BE2C (cell line): ENCODE measurements around the gene GJD2.

Experiments
- DNase-seq: peaks from one replicate; pipeline ENCODE4 v3.0.0-alpha.2; 2020
- H3K27me3 ChIP-seq: fragments of 250-450 bp; sonication (Bioruptor Pico); 2 replicates; pipeline ENCODE4 v1.5.1; 2020; ENCODE audit warnings: mild to moderate bottlenecking
- H3K36me3 ChIP-seq: fragments of 250-450 bp; sonication (Bioruptor Pico); 2 replicates; pipeline ENCODE4 v1.5.1; 2020; ENCODE audit warnings: mild to moderate bottlenecking
- H3K4me1 ChIP-seq: fragments of 250-450 bp; sonication (Bioruptor Pico); 2 replicates; pipeline ENCODE4 v1.5.1; 2020
- H3K4me3 ChIP-seq: 2 replicates; pipeline ENCODE4 v1.5.1; 2011; ENCODE audit warnings: low read depth, low read length
- H3K9me3 ChIP-seq: fragments of 250-450 bp; sonication (Bioruptor Pico); 2 replicates; pipeline ENCODE4 v1.5.1; 2020
- CTCF ChIP-seq: IDR thresholded peaks from 2 replicates; pipeline ENCODE4 v1.5.1; 2012; ENCODE audit warnings: mild to moderate bottlenecking, low read depth, low read length

GJD2 gene

GRCh38 chr15:34716111-34716510 is 38.7 kb downstream of the GJD2 start:
- peaks cover 3% of the 10 kb centered on the region for H3K4me1 ChIP-seq
- H3K9me3 ChIP-seq = no peaks in the 10 kb centered on the region
- TF ChIP-seq CTCF = no peak

GRCh38 chr15:34714476-34715121 is 40.2 kb downstream of the GJD2 start:
- no peak for DNase-seq
- Histone ChIP-seq H3K27me3 (no peaks in the 10 kb centered on the region), H3K4me3 (no peak overlapping the region), H3K36me3 (no peaks in the 10 kb centered on the region), H3K9me3 (no peaks in the 10 kb centered on the region), H3K4me1 (peaks cover 3% of the 10 kb centered on the region; the same call in 1 of the 2 replicates)
- no peak for TF ChIP-seq CTCF

More at GRCh38 chr15:34716111-34716510, 38.7 kb downstream of the GJD2 start:
- H3K27me3 ChIP-seq = no peaks in the 10 kb centered on the region
- no peak for DNase-seq
- H3K36me3 ChIP-seq = no peaks in the 10 kb centered on the region
- no peak overlapping the region for H3K4me3 ChIP-seq

- TF ChIP-seq CTCF = no peak
- Histone ChIP-seq H3K9me3 (no peaks in the 10 kb centered on the region), H3K4me3 (no peak overlapping the region), H3K4me1 (peaks cover 3% of the 10 kb centered on the region), H3K27me3 (no peaks in the 10 kb centered on the region), H3K36me3 (no peaks in the 10 kb centered on the region)
- no peak for DNase-seq
These were observed 41.2 kb downstream of the GJD2 start for GRCh38 chr15:34713635-34714034.

- no peak overlapping the region for H3K4me3 ChIP-seq
- no peaks in the 10 kb centered on the region for H3K27me3 ChIP-seq
- DNase-seq = no peak
- no peaks in the 10 kb centered on the region for H3K9me3 ChIP-seq
- TF ChIP-seq CTCF = no peak
- H3K36me3 ChIP-seq = no peaks in the 10 kb centered on the region
- H3K4me1 ChIP-seq = peaks cover 5% of the 10 kb centered on the region
These were observed 44.9 kb downstream of the GJD2 start for GRCh38 chr15:34709866-34710265.

GRCh38 chr15:34708422-34708821 is 46.4 kb downstream of the GJD2 start:
- H3K4me3 ChIP-seq = no peak overlapping the region
- peaks cover 5% of the 10 kb centered on the region for H3K4me1 ChIP-seq
- TF ChIP-seq CTCF = peak; percentile 99
- no peaks in the 10 kb centered on the region for H3K9me3 ChIP-seq
- no peaks in the 10 kb centered on the region for H3K36me3 ChIP-seq
- DNase-seq = peak; percentile 29
- no peaks in the 10 kb centered on the region for H3K27me3 ChIP-seq

GRCh38 chr15:34701536-34701935 is 53.3 kb downstream of the GJD2 start:
- Histone ChIP-seq H3K4me3 (no peak overlapping the region), H3K27me3 (no peaks in the 10 kb centered on the region), H3K36me3 (no peaks in the 10 kb centered on the region), H3K9me3 (no peaks in the 10 kb centered on the region), H3K4me1 (no peaks in the 10 kb centered on the region)
- TF ChIP-seq CTCF = no peak
- no peak for DNase-seq
